Endothelial cell of umbilical vein (primary cell): Measurements from ENCODE around the gene RFESD.
"Not testable (repeated sequence)": the region's sequence is repeated elsewhere in the genome, so short reads cannot be mapped to it uniquely, and the experiment has no call there.

Experiments
- CTCF ChIP-seq, 2 donors: IDR thresholded peaks; 1 replicate in 1 of 2; 2 replicates in 1 of 2; pipeline ENCODE4 v1.5.1; 2011; ENCODE audit warnings: low read length in 2 of 2, mild to moderate bottlenecking in 2 of 2, moderate library complexity in 2 of 2, control low read depth in 1 of 2, inconsistent platforms in 1 of 2, low read depth in 1 of 2; ENCODE audit not compliant: insufficient read depth in 1 of 2; ENCODE audit errors: extremely low read depth in 1 of 2
- FOS ChIP-seq: IDR thresholded peaks from 2 replicates; pipeline ENCODE4 v1.6.1; 2011; ENCODE audit warnings: mild to moderate bottlenecking, low read length, moderate library complexity, borderline replicate concordance; ENCODE audit not compliant: insufficient read depth
- JUN ChIP-seq: IDR thresholded peaks from 2 replicates; pipeline ENCODE4 v1.6.1; 2011; ENCODE audit warnings: borderline replicate concordance, low read depth; ENCODE audit not compliant: insufficient read length, insufficient read depth
- MYC ChIP-seq: IDR thresholded peaks from one replicate; pipeline ENCODE4 v1.6.1; 2011; ENCODE audit warnings: mild to moderate bottlenecking, low read depth, low read length
- POLR2A ChIP-seq: IDR thresholded peaks from 2 replicates; pipeline ENCODE4 v1.6.1; 2012; ENCODE audit warnings: low read depth, mild to moderate bottlenecking, control low read depth, low read length
- POLR2AphosphoS5 ChIP-seq: IDR thresholded peaks from 2 replicates; pipeline ENCODE4 v1.6.1; 2012; ENCODE audit warnings: low read depth, mild to moderate bottlenecking, control low read depth, low read length, moderate library complexity; ENCODE audit not compliant: insufficient read depth

GRCh38 chr5:95706196-95706595 lies 59.6 kb downstream of the RFESD start:
- TF ChIP-seq CTCF (IDR thresholded peaks at IDR 0.05; ENCODE audit: extremely low read depth in 1 of 2, insufficient read depth in 1 of 2, low read depth in 1 of 2, low read length in 2 of 2); POLR2A; FOS; POLR2AphosphoS5; JUN; MYC: not testable (repeated sequence)
